ENCODE measurements around the gene SLX4IP.
"Not testable (repeated sequence)": the region's sequence is repeated elsewhere in the genome, so short reads cannot be mapped to it uniquely, and the experiment has no call there.

Gene SLX4IP

GRCh38 chr20:10434832-10435812 is at the start of gene SLX4IP:
SLX4IP (plus strand) TSS chr20:10435305; CDS start chr20:10458205, 22,900 bp downstream.
- DNase-seq (ENCODE audit: low read depth in 2 of 2, low spot score in 1 of 2), result peak; percentile 57 to 68

- DNase-seq (ENCODE audit: low read depth in 2 of 2, low spot score in 1 of 2), result no peak
These were observed 49.1 kb upstream of the SLX4IP start for GRCh38 chr20:10385850-10386544.

- DNase-seq (ENCODE audit: low read depth in 2 of 2, low spot score in 1 of 2), result no peak
These were observed 47.4 kb upstream of the SLX4IP start for GRCh38 chr20:10387686-10388085.

GRCh38 chr20:10388597-10388996 is 46.5 kb upstream of the SLX4IP start:
- DNase-seq (ENCODE audit: low read depth in 2 of 2, low spot score in 1 of 2), result no peak

- no peak for DNase-seq (ENCODE audit: low read depth in 2 of 2, low spot score in 1 of 2)
These were observed 44.4 kb upstream of the SLX4IP start for GRCh38 chr20:10390709-10391108.

GRCh38 chr20:10394752-10395151 is 40.4 kb upstream of the SLX4IP start:
- DNase-seq (ENCODE audit: low read depth in 2 of 2, low spot score in 1 of 2), result not testable (repeated sequence)

GRCh38 chr20:10398834-10399369 is 36.2 kb upstream of the SLX4IP start:
- no peak for DNase-seq (ENCODE audit: low read depth in 2 of 2, low spot score in 1 of 2)

GRCh38 chr20:10402938-10403608 is 32.0 kb upstream of the SLX4IP start:
- no peak for DNase-seq (ENCODE audit: low read depth in 2 of 2, low spot score in 1 of 2)

GRCh38 chr20:10404023-10404628 is 31.0 kb upstream of the SLX4IP start:
- no peak for DNase-seq (ENCODE audit: low read depth in 2 of 2, low spot score in 1 of 2)

GRCh38 chr20:10404959-10405530 is 30.1 kb upstream of the SLX4IP start:
- no peak for DNase-seq (ENCODE audit: low read depth in 2 of 2, low spot score in 1 of 2)

- DNase-seq (ENCODE audit: low read depth in 2 of 2, low spot score in 1 of 2), result no peak
These were observed 26.8 kb upstream of the SLX4IP start for GRCh38 chr20:10408108-10408813.

GRCh38 chr20:10411673-10412072 is 23.4 kb upstream of the SLX4IP start:
- no peak for DNase-seq (ENCODE audit: low read depth in 2 of 2, low spot score in 1 of 2)

- DNase-seq (ENCODE audit: low read depth in 2 of 2, low spot score in 1 of 2), result no peak
These were observed 22.3 kb upstream of the SLX4IP start for GRCh38 chr20:10412591-10413408.

GRCh38 chr20:10415013-10415650 is 20.0 kb upstream of the SLX4IP start:
- no peak for DNase-seq (ENCODE audit: low read depth in 2 of 2, low spot score in 1 of 2)

- not testable (repeated sequence) for DNase-seq (ENCODE audit: low read depth in 2 of 2, low spot score in 1 of 2)
These were observed 17.9 kb upstream of the SLX4IP start for GRCh38 chr20:10417218-10417617.

- no peak for DNase-seq (ENCODE audit: low read depth in 2 of 2, low spot score in 1 of 2)
These were observed 15.5 kb upstream of the SLX4IP start for GRCh38 chr20:10419550-10420133.

- no peak for DNase-seq (ENCODE audit: low read depth in 2 of 2, low spot score in 1 of 2)
These were observed 11.4 kb upstream of the SLX4IP start for GRCh38 chr20:10423735-10424134.

GRCh38 chr20:10427060-10427692 is 7.9 kb upstream of the SLX4IP start:
- DNase-seq (ENCODE audit: low read depth in 2 of 2, low spot score in 1 of 2), result no peak

All from stimulated activated CD8-positive, alpha-beta memory T cell treated with anti-CD3 and anti-CD28 coated beads, Interleukin-4, amount 100 ng/mL, for 4 hours (primary cell).